Skin epidermis (tissue), 12 donors: ENCODE results near the gene ULBP2.
"Not testable (repeated sequence)": the region's sequence is repeated elsewhere in the genome, so short reads cannot be mapped to it uniquely, and the experiment has no call there.

ENCODE experiments used
- H3K27ac ChIP-seq, 21 experiments: fragments of 200-600 bp; sonication (generic) in 11 of 21; one replicate each; pipeline ENCODE4 v1.5.0; 2020; ENCODE audit warnings: mild to moderate bottlenecking in 3 of 21, inconsistent platforms in 2 of 21, moderate library complexity in 2 of 21
- H3K4me3 ChIP-seq, 7 experiments: fragments of 200-600 bp; sonication (generic) in 2 of 7; one replicate each; pipeline ENCODE4 v1.5.0; 2020; ENCODE audit warnings: inconsistent platforms in 2 of 7, mild to moderate bottlenecking in 2 of 7, moderate library complexity in 1 of 7

ULBP2 gene

DNA sequence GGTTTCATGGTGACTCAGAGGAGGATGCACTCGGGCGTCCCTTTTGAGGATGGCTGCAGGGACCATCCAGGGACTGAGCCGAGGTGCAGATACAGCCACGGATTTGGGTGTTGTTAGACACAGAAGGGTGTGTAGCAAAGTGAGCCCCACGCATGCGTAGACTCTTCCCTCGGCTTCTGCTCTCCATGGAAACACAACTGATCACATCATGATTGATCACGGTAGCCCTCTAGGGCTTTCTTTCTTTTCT lies 21.3 kb downstream of the ULBP2 start:
- Histone ChIP-seq H3K27ac (no peak overlapping the region), H3K4me3 (peak overlapping the region; percentile 20 to 43 (median 33))

DNA sequence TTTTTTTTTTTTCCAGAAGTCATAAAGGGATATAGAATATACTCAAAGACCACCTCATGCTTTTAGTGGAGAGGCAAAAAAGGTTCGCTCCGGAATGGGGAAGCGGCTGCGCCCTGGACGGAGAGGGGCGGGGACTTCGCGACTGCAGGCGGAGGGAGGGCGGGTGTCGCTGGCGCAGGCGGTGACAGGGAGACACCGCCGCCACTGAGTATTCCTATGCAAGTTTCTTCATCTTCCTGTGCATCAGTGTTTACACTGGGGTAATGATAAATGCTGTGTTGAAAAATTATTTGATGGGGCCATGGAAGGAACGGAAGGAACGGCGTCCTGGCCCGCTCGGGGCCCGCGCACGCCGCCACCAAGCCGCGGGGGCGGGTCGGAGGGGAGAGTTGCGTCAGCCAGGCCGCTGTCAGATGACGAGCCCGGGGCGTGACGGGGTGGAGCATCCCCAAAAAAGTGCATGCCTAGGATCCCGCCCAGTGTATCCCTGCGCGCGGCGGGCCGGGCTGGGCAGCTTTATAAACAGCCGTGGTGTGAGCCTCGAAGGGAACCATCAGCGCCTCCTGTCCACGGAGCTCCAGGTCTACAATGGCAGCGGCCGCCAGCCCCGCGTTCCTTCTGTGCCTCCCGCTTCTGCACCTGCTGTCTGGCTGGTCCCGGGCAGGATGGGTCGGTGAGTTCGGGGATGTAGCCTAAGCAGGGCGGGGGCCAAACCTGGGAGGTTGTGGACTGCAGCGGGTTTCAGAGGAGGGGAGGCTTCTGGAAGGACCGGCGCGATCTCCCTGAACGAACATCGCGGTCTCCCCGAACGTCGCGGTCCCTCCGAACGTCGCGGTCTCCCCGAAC lies 21.9 kb downstream of the ULBP2 start, which contains the start of gene ULBP1:
ULBP1 (plus strand) TSS at position 482 of the 846 bp plus-strand sequence; CDS start at position 589, 107 bp downstream.
- Histone ChIP-seq H3K27ac (no peak within 1 kb of the TSS), H3K4me3 (peak within 1 kb of the TSS; percentile 20 to 43 (median 33))

DNA sequence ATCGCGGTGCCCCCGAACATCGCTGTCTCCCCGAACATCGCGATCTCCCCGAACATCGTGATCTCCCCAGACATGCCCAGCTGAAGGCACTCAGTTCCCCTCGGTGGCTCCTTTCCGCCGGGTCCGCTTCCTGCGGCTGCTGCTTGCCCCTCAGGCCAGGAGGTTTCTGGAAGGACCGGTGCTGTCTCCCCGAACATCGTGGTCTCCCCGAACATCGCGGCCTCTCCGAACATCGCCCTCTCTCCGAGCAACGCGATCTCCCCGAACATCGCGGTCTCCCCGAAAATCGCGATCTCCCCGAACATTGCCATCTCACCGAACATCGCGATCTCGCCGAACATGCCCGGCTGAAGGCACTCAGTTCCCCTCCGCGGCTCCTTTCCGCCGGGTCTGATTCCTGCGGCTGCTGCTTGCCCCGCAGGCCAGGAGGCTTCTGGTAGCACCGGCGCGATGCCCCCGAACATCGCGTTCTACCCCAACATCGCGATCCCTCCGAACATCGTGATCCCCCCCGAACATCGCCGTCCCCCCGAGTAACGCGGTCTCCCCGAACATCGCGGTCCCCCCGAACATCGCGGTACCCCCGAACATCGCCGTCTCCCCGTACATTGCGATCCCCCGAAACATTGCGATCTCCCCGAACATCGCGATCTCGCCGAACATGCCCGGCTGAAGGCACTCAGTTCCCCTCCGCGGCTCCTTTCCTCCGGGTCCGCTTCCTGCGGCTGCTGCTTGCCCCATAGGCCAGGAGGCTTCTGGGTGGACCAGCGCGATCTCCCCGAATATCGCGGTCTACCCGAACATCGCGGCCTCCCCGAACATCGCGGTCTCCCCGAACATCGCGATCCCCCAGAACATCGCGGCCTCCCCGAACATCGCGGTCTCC lies 22.7 kb downstream of the ULBP2 start:
- peak overlapping the region; percentile 20 to 43 (median 33) for H3K4me3 ChIP-seq
- H3K27ac ChIP-seq = no peak overlapping the region

DNA sequence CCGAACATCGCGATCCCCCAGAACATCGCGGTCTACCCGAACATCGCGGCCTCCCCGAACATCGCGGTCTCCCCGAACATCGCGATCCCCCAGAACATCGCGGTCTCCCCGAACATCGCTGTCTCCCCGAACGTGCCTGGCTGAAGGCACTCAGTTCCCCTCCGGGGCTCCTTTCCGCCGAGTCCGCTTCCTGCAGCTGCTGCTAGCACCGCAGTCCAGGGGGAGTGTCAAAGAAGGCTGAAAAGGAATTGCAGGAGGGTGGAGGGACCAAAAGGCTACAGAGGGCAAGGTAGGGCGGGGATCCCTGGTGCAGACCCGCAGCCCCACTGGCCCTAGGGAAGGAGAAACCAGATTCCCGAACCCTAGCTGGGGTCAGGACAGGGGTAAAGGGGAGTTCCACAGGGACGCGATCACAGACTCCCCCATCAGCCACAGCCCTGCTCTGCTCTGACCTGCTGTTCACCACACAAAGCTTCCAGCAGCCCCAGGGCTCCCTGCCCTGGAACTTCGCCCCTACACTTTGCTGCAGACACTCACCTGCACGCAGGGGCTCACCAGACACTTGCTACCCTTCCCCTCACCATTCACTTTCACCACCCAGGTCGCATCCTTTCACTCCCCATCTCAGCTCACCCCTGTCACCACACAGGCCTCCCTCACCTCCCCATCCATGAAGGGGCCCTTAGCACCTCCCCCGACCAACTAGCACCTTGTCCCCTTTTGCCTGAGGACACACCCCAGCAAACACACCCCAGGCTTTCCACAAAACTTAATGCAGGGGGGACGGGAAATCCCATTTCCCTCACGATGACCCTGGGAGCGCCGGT lies 23.6 kb downstream of the ULBP2 start:
- peak overlapping the region; percentile 20 to 43 (median 33) for H3K4me3 ChIP-seq
- H3K27ac ChIP-seq = no peak overlapping the region

DNA sequence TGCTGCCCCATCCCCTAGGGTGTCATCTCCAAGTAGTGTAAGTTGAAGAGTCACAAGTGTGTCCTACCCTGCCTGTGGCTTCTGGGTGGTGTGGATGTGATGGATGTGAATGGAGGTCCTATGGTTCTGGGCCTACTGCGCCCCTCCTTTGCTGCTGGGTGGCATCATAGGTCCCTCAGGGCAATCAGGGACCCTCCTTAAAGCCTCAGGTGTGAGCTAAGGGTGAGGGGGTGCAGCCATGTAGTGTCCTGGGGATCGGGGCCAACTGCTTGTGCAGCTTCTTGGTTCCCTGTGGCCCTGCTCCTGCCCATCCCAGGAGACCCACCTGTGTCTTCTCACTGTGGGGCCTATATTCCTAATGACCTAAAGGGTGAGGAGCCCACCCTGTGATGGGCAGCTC lies 24.5 kb downstream of the ULBP2 start:
- not testable (repeated sequence) for H3K27ac ChIP-seq, H3K4me3 ChIP-seq

DNA sequence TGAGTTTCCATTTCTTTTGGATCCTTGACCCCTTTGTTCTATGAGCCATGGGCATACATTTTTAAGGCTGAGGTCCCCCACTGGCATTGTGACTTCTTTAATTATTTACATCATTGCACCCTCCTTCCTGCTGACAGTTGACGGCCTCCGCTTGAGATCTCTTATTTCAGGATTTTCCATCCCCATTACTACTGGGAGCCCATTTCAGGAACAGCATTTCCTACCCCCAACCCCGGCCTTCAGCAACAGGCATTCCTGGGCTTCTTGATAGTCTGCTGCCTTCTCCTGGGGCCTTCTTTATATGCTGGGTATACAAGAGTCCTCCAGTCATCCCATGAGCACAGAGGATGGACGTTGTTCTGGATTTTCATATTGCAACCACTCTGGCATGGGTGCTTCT lies 25.8 kb downstream of the ULBP2 start:
- H3K4me3 ChIP-seq = no peak overlapping the region
- H3K27ac ChIP-seq = no peak overlapping the region

DNA sequence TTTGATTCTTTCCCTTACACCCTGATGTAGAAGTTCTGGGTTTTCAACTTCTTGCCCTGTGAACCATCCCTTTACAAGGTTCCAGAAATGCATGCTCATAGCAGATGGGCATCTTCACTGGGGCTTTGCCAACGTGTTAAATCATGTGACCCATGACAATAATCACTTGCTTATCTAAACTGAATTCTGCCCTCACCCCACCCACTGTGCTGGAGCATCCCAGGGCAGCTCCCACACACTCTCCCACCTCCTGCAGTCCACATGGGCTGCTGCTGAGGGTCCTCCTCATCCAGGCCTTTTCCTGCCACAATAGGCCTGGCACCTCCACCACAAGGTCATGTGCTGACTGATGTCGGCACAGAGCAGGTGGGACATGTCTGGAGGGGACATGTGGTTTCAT lies 26.2 kb downstream of the ULBP2 start:
- H3K4me3 ChIP-seq, H3K27ac ChIP-seq: not testable (repeated sequence)

DNA sequence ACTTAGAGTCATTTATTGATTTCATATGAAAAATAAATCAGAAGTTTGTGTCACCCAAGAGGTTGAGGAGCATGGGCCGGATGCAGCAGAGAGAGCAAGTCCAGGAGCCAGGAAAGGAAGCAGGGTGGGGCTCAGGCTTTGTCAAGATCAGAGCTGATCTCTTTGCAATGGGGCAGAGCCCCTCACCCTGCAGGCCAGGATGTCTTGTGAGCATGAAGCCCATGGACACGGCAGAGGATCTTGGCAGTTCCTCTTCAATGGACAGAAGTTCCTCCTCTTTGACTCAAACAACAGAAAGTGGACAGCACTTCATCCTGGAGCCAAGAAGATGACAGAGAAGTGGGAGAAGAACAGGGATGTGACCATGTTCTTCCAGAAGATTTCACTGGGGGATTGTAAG lies 27.1 kb downstream of the ULBP2 start:
- not testable (repeated sequence) for H3K27ac ChIP-seq, H3K4me3 ChIP-seq

DNA sequence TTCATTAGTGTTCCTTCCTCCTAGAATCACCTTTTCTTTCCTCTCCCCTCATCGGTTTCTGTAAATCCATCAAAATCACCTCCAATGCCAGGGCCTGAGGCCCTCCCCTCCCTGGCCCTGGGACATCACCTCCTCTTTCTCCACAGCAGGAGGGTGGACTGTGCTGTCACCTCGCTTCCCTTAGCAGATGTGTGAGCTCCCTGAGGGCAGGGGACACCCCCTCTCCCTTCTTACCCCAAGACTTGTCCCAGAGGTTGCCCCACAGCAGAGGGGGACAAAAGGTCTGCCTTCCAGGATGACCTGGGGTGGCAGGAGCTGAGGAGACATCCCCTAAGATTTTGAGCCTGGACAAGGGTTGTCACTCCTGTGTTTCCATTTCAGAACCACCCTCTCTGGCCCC lies 27.8 kb downstream of the ULBP2 start:
- H3K27ac ChIP-seq = no peak overlapping the region
- no peak overlapping the region for H3K4me3 ChIP-seq

DNA sequence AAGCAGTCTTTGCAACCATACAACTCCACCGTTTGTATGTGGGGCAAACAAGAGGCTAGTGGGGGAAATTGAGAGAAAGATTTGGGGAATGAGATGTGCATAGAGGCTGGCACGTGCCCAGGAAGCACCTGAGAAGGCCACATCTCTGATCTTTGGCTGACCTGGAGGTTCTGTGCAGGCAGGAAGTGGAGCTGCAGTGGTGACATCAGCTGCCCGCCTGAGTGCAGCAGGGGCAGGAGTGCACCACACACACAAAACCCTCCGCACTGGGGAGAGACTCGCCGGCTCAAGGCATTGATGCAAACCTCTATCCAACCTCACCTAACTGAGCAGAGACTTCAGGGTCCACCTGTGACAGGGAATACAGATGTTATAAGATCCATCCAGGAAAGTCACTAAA lies 32.6 kb downstream of the ULBP2 start:
- not testable (repeated sequence) for H3K4me3 ChIP-seq, H3K27ac ChIP-seq

DNA sequence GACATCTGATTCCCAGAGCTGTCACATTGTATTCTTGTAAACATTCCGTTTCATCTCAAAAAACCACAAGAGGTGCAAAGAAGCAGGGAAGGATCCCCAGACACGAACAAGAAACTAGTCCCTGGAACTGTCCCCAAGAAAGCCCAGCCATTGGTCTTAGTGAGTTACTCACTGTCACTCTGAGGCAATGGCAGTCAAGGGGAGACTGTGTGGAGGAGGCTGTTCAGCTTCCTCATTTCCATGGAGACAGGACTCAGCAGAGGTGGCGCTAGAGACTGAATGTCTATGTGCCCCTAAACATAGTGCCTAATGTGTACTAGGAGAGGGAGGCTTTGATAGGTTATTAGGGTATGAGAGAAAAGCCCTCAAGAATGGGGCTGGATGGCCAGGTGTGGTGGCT lies 33.0 kb downstream of the ULBP2 start:
- Histone ChIP-seq H3K4me3 (no peak overlapping the region), H3K27ac (no peak overlapping the region)

DNA sequence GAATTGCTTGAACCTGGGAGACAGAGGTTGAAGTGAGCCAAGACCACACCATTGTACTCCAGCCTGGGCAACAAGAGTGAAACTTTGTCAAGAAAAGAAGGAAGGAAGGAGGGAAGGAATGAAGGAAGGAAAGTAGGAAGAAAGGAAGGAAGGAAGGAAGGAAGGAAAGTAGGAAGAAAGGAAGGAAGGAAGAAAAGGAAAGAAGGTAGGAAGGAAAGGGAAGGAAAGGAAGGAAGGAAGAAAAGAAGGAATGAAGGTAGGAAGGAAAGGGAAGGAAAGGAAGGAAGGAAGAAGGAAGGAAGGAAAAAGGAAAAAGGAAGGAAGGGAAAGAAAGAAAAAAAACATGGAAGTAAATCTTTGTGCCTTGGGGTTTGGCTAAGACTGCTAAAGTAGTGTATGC lies 33.6 kb downstream of the ULBP2 start:
- H3K4me3 ChIP-seq = no peak overlapping the region
- no peak overlapping the region for H3K27ac ChIP-seq

DNA sequence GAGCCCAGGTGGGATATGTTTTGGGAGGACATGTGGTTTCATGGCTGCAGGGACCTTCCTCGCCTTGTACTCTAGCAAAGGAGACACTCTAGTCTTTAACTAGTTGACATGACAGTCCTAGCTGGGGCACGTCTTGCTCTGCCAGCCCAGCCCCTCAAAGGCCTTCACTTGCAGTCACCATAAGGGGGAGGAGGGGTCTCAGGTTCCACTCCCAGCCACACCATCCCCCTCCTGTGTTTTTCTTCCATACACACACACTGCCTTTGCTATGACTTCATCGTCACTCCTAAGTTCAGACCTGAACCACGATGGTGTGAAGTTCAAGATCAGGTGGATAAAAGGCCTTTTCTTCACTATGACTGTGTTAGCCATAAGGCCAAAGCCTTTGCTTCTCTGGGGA lies 35.4 kb downstream of the ULBP2 start:
- Histone ChIP-seq H3K4me3 (no peak overlapping the region), H3K27ac (no peak overlapping the region)

DNA sequence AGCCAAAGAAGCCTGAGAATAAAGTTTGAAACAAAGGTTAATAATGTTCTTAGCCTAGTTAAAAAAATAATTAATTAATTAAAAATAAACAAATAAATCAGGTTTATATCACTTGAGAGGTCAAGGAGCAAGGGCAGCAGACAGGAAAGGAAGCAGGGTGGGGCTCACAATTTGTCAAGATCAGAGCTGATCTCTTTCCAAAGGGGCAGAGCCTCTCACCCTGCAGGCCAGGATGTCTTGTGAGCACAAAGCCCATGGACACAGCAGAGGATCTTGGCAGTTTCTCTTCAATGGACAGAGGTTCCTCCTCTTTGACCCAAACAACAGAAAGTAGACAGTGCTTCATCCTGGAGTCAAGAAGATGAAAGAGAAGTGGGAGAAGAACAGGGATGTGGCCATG lies 36.8 kb downstream of the ULBP2 start:
- Histone ChIP-seq H3K27ac (no peak overlapping the region), H3K4me3 (no peak overlapping the region)

DNA sequence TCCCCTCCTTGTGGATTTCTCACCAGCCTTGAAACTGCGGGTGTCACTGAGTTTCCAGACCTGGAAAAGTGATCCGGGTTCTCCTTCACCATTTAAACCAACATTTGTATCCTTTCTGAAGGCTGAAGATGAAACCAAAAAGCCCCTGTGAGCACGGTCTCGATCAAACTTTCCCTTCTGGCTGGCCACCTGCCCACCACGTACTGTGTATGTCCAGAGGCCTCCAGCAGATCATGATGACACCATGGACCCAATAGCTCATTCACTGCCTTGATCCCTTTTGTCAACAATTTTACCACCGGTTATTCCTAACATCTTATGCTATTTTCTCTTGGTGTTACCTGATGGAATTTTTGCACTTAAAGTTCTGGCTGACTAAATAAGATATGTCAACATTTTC lies 37.5 kb downstream of the ULBP2 start:
- no peak overlapping the region for H3K4me3 ChIP-seq
- H3K27ac ChIP-seq = no peak overlapping the region

DNA sequence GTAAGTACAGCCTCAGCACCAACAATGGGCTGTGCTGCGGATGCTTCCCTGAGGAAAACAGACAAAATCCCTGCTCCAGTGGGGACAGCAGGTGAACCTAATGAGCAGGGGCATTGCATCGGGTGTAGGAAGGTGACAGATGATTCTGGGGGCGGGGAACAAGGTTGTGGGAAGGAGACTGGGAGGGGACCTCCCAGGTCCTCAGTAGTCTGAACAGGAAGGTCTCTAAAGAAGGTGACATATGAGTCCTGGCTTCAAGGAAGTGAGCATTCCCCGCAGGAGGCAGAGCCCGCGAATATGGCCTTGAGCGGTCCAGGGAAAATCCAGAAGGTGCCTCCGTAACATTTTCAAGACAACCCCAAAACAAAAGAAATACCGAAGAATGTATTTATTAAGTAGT lies 41.3 kb downstream of the ULBP2 start:
- no peak overlapping the region for H3K27ac ChIP-seq
- H3K4me3 ChIP-seq = no peak overlapping the region

DNA sequence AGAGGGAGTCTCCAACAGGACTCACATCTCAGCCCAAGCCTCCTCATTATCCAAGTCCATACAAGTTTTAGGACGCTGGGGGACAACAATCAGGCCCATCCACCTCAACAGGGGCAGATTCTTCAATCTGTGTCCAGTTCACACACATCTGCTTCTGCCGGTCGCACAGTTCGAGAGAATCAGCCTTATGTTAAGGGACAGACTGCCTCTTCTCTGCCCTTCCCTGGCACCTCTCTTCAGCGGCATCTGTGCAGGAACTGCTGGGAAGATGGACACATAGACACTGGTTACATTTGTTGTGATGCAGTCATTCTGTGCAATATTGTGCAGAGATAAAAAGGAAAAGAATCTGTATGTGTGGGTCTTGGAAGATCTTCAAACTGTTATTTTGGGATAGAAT lies 43.0 kb downstream of the ULBP2 start:
- Histone ChIP-seq H3K27ac (no peak overlapping the region), H3K4me3 (no peak overlapping the region)

DNA sequence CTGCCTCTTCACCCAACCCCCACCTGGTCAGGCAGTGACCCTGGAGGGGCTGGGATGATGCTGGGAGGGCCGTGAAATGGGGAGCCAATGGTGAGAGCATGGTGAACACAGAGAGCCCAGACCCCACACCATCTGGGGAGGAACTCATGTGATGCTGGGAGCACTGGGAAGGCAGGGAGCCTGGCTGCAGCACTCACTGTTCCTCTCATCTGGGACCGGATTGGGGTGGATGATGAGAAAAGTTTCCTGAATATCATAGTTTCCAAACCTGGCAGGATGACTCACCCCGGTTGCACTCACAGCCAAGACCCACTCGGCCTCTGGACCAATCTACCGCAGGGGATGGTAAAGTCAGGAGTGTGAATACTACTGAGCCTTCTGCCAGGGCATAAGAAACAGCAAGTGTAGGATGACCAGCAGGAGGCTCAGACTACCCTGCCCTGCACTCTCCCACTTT lies 43.7 kb downstream of the ULBP2 start:
- Histone ChIP-seq H3K27ac (no peak overlapping the region), H3K4me3 (no peak overlapping the region)

DNA sequence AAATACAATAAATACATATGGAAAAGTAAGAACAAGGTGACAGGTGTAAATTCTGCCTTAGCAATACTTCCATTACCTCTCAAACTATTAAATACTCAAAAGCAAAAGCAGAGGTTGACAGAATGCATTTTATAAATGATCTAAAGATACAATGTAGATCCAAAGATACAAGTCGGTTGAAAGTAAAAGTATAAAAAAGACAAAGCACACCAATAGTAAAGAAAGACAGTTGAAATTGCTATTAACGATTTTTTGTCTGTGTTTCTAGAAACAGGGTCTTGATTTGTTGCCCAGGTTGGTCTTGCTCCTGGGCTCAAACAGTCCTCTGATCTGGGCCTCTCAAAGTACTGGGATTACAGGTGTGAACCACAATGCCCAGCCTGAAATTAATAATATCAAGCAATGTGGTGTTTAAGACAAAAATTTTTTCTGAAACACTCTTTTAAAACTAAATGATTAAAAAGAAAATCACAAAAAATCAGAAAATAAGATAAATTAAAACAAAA lies 45.8 kb downstream of the ULBP2 start:
- no peak overlapping the region for H3K27ac ChIP-seq
- H3K4me3 ChIP-seq = no peak overlapping the region
